ENCODE data around the gene RUNX1. TPM values are rescaled to one million over a fixed set of nuclear protein-coding genes. Genes with fewer than 3 reads are reported as not detected.

RUNX1 gene
- total RNA-seq, 1 experiment from 2014 or later: 86.2 TPM

DNA sequence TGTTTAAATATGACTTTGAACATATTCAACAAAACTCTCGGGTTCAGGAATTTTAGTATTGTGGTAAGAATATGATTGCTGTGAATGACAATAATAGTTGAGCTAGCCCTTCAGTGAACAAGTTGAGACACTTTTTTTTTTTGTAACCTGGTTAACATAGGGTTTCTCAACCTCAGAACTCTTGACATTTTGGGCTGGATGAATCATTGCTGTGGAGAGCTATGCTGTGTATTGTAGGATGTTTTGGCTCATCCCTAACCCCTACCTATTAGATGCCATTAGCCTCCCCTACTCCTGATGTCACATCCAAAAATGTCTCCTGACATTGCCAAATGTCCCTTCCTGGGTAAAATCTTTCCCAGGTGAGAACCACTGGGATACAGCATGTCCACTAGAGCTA is 113.7 kb downstream of the RUNX1 start:
- no peaks in the 10 kb centered on the region for H3K27me3 Mint-ChIP-seq (ENCODE audit: insufficient read depth, unreplicated experiment)
- H3K9me3 Mint-ChIP-seq (ENCODE audit: unreplicated experiment): no peaks in the 10 kb centered on the region
- BruUV-seq (replicated peaks): no TSS peak
- no peak for TF ChIP-seq CTCF (IDR thresholded peaks at IDR 0.05; ENCODE audit: unreplicated experiment)
- peak; percentile 53 for DNase-seq (ENCODE audit: unreplicated experiment)
- H3K4me1 Mint-ChIP-seq (ENCODE audit: insufficient read depth, unreplicated experiment): peaks cover 40% of the 10 kb centered on the region
- no peak overlapping the region for H3K4me3 Mint-ChIP-seq (ENCODE audit: unreplicated experiment)
- ChIA-PET CTCF (interaction anchor here (0.7 to 1.4 kb wide), 4 partner anchors 23 to 1085 kb away, joined by 3 to 7 read pairs (median 4); no protein-coding TSS in a partner anchor), POLR2A (interaction anchor here (0.6 to 1.5 kb wide), 6 partner anchors 15 to 367 kb away, joined by 3 to 6 read pairs (median 5); no protein-coding TSS in a partner anchor)
- H3K27ac Mint-ChIP-seq (ENCODE audit: low read depth, unreplicated experiment): peak overlapping the region; percentile 25
- intact Hi-C loops (cut with micrococcal nuclease): no loop called here
- H3K36me3 Mint-ChIP-seq (ENCODE audit: insufficient read depth, unreplicated experiment): no peaks in the 10 kb centered on the region

GRCh38 chr21:34934350-34934749 is 114.8 kb downstream of the RUNX1 start:
- no peak overlapping the region for H3K4me3 Mint-ChIP-seq (ENCODE audit: unreplicated experiment)
- intact Hi-C loops (cut with micrococcal nuclease): no loop called here
- DNase-seq (ENCODE audit: unreplicated experiment): no peak
- H3K9me3 Mint-ChIP-seq (ENCODE audit: unreplicated experiment): no peaks in the 10 kb centered on the region
- no peaks in the 10 kb centered on the region for H3K27me3 Mint-ChIP-seq (ENCODE audit: insufficient read depth, unreplicated experiment)
- TF ChIP-seq CTCF (IDR thresholded peaks at IDR 0.05; ENCODE audit: unreplicated experiment): no peak
- no peak overlapping the region for H3K27ac Mint-ChIP-seq (ENCODE audit: low read depth, unreplicated experiment)
- ChIA-PET POLR2A (interaction anchor here (1.4 to 1.5 kb wide), 2 partner anchors 14 to 36 kb away, joined by 5 to 6 read pairs; no protein-coding TSS in a partner anchor), CTCF (interaction anchor here (0.7 to 1.9 kb wide), 2 partner anchors 26 to 116 kb away, joined by 4 to 10 read pairs; no protein-coding TSS in a partner anchor)
- no TSS peak for BruUV-seq (replicated peaks)
- no peaks in the 10 kb centered on the region for H3K36me3 Mint-ChIP-seq (ENCODE audit: insufficient read depth, unreplicated experiment)
- peaks cover 43% of the 10 kb centered on the region for H3K4me1 Mint-ChIP-seq (ENCODE audit: insufficient read depth, unreplicated experiment)

- ChIA-PET POLR2A (interaction anchor here (1.4 to 1.5 kb wide), 2 partner anchors 13 to 36 kb away, joined by 5 to 6 read pairs; no protein-coding TSS in a partner anchor), CTCF (interaction anchor here (0.7 to 1.9 kb wide), 2 partner anchors 26 to 117 kb away, joined by 4 to 10 read pairs; no protein-coding TSS in a partner anchor)
- TF ChIP-seq CTCF (IDR thresholded peaks at IDR 0.05; ENCODE audit: unreplicated experiment): no peak
- no peak for DNase-seq (ENCODE audit: unreplicated experiment)
- BruUV-seq (replicated peaks): no TSS peak
- peaks cover 43% of the 10 kb centered on the region for H3K4me1 Mint-ChIP-seq (ENCODE audit: insufficient read depth, unreplicated experiment)
- H3K27ac Mint-ChIP-seq (ENCODE audit: low read depth, unreplicated experiment): no peak overlapping the region
- intact Hi-C loops (cut with micrococcal nuclease): no loop called here
- H3K4me3 Mint-ChIP-seq (ENCODE audit: unreplicated experiment): no peak overlapping the region
- H3K27me3 Mint-ChIP-seq (ENCODE audit: insufficient read depth, unreplicated experiment): no peaks in the 10 kb centered on the region
- no peaks in the 10 kb centered on the region for H3K9me3 Mint-ChIP-seq (ENCODE audit: unreplicated experiment)
- H3K36me3 Mint-ChIP-seq (ENCODE audit: insufficient read depth, unreplicated experiment): no peaks in the 10 kb centered on the region
Observed at GRCh38 chr21:34933609-34934335, 115.3 kb downstream of the RUNX1 start.

DNA sequence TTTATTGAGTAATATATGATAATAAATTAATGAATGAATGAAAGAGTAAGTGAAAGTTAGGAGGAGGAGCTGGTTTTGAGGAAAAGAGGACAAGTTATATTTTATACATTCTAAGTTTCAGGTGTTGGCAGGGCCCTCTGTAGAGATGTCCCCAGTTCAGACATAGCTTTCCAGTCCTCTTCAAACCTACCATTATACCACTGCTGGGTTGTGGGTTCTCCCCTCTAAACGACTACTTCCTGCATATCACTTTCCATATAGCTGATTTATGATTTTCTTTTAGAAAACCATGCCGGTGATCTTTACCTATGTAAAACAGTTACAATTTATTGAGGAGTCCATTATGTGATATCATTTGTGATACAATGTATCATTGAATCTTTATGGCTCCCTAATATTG is 116.9 kb downstream of the RUNX1 start:
- Mint-ChIP-seq H3K4me1 (ENCODE audit: insufficient read depth, unreplicated experiment) (peaks cover 31% of the 10 kb centered on the region), H3K27me3 (ENCODE audit: insufficient read depth, unreplicated experiment) (no peaks in the 10 kb centered on the region), H3K27ac (ENCODE audit: low read depth, unreplicated experiment) (no peak overlapping the region), H3K36me3 (ENCODE audit: insufficient read depth, unreplicated experiment) (no peaks in the 10 kb centered on the region), H3K4me3 (ENCODE audit: unreplicated experiment) (no peak overlapping the region), H3K9me3 (ENCODE audit: unreplicated experiment) (no peaks in the 10 kb centered on the region)
- POLR2A ChIA-PET: no interaction called here
- CTCF ChIA-PET: no interaction called here
- BruUV-seq (replicated peaks): no TSS peak
- intact Hi-C loops (cut with micrococcal nuclease): no loop called here
- TF ChIP-seq CTCF (IDR thresholded peaks at IDR 0.05; ENCODE audit: unreplicated experiment): no peak
- no peak for DNase-seq (ENCODE audit: unreplicated experiment)
